ENCODE measurements around the gene OR6C75.
"Not testable (repeated sequence)": the region's sequence is repeated elsewhere in the genome, so short reads cannot be mapped to it uniquely, and the experiment has no call there.

OR6C75 gene

GRCh38 chr12:55362675-55363074 lies at the start of gene OR6C75:
TSS of gene OR6C75 (plus strand) at chr12:55362975. CDS start at chr12:55365111, 2,136 bp downstream.
- no peak for DNase-seq (ENCODE audit: low read depth)
- no peak within 1 kb of the TSS for H3K4me3 ChIP-seq (ENCODE audit: low read length)
- TF ChIP-seq, protein P1, sequence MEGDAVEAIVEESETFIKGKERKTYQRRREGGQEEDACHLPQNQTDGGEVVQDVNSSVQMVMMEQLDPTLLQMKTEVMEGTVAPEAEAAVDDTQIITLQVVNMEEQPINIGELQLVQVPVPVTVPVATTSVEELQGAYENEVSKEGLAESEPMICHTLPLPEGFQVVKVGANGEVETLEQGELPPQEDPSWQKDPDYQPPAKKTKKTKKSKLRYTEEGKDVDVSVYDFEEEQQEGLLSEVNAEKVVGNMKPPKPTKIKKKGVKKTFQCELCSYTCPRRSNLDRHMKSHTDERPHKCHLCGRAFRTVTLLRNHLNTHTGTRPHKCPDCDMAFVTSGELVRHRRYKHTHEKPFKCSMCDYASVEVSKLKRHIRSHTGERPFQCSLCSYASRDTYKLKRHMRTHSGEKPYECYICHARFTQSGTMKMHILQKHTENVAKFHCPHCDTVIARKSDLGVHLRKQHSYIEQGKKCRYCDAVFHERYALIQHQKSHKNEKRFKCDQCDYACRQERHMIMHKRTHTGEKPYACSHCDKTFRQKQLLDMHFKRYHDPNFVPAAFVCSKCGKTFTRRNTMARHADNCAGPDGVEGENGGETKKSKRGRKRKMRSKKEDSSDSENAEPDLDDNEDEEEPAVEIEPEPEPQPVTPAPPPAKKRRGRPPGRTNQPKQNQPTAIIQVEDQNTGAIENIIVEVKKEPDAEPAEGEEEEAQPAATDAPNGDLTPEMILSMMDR (IDR thresholded peaks at IDR 0.05; ENCODE audit: insufficient read depth, low read depth, low read length, missing control alignments) = no peak

- TF ChIP-seq, protein P1 (IDR thresholded peaks at IDR 0.05; ENCODE audit: insufficient read depth, low read depth, low read length, missing control alignments) = no peak
- H3K4me3 ChIP-seq (ENCODE audit: low read length) = no peak within 1 kb of the TSS
- DNase-seq (ENCODE audit: low read depth) = no peak
Measured at GRCh38 chr12:55314043-55314442, 48.7 kb upstream of the OR6C75 start, which contains the start of gene OR6C1. TSS of gene OR6C1 (plus strand) at chr12:55314343. CDS start at chr12:55320600, 6,257 bp downstream.

DNA sequence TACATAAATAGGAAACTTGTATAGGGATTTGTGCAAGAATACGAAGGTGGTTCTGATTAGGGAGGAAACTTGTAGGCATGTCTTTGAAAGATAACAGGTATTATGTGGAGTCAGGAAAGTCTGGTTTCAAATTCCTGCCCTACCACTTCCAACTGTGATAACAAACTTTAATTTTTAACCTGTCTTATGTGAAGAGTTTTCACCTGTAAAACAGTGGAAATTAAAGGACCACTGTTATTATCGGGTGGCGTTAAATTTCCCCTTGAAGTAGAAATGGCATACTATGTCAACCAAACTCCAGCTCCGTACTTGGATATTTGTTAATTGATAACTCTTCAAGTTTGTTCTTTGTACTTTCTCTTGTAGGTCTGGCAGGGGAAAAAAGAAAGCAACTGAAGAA lies 42.6 kb upstream of the OR6C75 start:
- DNase-seq (ENCODE audit: low read depth) = no peak
- H3K4me3 ChIP-seq (ENCODE audit: low read length) = no peak overlapping the region
- TF ChIP-seq, protein P1 (IDR thresholded peaks at IDR 0.05; ENCODE audit: insufficient read depth, low read depth, low read length, missing control alignments) = no peak

DNA sequence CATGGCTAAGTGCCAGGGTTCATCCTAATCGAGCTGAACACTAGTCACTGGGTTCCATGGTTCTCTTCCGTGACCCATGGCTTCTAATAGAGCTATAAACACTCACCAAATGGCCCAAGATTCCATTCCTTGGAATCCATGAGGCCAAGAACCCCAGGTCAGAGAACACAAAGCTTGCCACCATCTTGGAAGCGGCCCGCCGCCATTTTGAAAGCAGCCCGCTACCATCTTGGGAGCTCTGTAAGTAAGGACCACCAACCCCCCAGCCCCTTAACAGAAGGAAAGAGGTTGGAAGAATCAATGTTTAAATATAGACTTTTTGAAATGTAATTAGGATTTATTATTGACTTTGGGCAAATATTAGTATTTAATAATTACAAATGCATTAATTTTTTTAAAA lies 37.0 kb upstream of the OR6C75 start:
- not testable (repeated sequence) for DNase-seq (ENCODE audit: low read depth); H3K4me3 ChIP-seq (ENCODE audit: low read length)

DNA sequence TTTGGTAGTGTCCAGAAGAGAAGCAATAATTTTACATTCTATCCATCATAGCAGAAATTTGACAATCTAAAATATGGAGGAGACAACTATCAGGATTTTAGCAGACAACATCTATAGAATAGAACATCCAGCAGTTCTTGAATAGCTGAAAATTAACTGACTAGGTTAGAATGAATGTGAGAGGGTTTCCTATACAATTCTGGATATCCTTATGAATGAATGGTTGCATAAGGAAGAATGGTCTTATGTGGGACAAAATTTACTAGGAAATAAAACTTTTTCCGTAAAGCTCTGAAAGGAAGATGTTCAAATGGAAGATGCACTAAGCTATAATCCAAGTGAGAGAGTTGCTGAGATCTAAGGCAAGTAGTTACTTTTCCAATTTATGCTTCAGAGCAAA lies 32.3 kb upstream of the OR6C75 start, which contains the start of gene OR6C3:
OR6C3 (plus strand) TSS at position 301 of the 400 bp plus-strand sequence. CDS start 955 bp downstream, outside the sequence.
- H3K4me3 ChIP-seq (ENCODE audit: low read length) = no peak within 1 kb of the TSS
- no peak for DNase-seq (ENCODE audit: low read depth)
- TF ChIP-seq, protein P1 (IDR thresholded peaks at IDR 0.05; ENCODE audit: insufficient read depth, low read depth, low read length, missing control alignments) = no peak

DNA sequence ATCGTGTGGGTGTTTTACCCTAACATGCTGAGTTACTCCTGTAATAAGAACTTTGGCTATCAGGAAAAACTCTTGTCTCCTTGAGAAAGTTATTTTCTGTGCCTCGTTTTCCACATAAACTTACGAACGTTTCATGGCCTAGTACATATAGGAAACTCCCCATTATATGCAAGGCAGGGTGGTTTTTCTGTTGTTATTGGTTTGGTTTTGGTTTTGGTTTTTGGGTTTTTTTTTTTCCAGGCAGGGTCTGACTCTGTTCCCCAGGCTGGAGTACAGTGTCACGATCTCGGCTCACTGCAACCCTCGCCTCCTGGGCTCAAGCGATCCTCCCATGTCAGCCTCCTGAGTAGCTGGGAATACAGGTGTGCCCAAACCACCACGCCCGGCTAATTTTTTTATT lies 26.8 kb upstream of the OR6C75 start:
- DNase-seq (ENCODE audit: low read depth) = no peak
- TF ChIP-seq, protein P1 (IDR thresholded peaks at IDR 0.05; ENCODE audit: insufficient read depth, low read depth, low read length, missing control alignments) = no peak
- no peak overlapping the region for H3K4me3 ChIP-seq (ENCODE audit: low read length)

DNA sequence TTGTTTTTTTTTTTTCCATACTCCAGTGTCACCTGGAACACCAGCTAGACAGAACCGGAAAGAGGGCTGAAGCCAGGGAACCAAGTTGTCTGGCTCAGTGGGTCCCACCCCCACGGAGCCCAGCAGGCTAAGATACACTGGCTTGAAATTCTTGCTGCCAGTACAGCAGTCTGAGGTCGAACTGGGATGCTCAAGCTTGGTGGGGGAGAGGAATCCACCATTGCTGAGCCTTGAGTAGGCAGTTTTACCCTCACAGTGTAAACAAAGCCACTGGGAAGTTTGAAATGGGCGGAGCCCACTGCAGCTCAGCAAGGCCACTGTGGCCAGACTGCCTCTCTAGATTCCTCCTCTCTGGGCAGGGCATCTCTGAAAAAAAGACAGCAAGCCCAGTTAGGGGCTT lies 7.4 kb upstream of the OR6C75 start:
- H3K4me3 ChIP-seq (ENCODE audit: low read length) = not testable (repeated sequence)

GRCh38 chr12:55365086-55365485 lies 2.3 kb downstream of the OR6C75 start:
- TF ChIP-seq, protein P1 (IDR thresholded peaks at IDR 0.05; ENCODE audit: insufficient read depth, low read depth, low read length, missing control alignments) = no peak
- no peak for DNase-seq (ENCODE audit: low read depth)
- H3K4me3 ChIP-seq (ENCODE audit: low read length) = no peak overlapping the region

More for the DNA sequence above, 7.4 kb upstream of the OR6C75 start:
- DNase-seq (ENCODE audit: low read depth) = not testable (repeated sequence)

Data from epithelial cell of esophagus (primary cell).